Measurements from ENCODE around the gene PCBP3. TPM values are rescaled to one million over a fixed set of nuclear protein-coding genes. Genes with fewer than 3 reads are reported as not detected.

The PCBP3 gene
- polyA plus RNA-seq, 1 donor from 2014 or later, result 1.7 TPM

DNA sequence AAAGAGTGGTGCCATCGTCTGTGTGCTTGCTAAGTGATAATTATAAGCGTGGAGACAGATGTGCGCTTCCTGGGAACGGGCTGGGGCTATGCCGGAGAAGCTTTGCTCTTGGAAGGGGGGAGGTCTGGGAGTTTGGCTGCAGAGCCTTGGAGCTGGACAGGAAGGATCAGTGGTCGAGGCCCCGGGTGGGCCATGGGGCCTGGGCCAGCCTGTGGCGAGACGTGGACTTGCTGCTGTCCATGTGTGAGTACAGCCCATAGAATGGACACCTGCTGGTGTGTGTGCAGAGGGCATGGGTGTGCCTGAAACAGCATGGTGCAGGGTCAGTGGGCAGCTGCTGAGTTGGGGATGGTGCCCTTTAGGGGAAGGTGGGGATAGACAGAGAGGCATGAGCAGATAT lies 121.3 kb downstream of the PCBP3 start:
- TF ChIP-seq SMC3 (conservative IDR thresholded peaks at IDR 0.05; ENCODE audit: poor library complexity) (no peak), REST (IDR thresholded peaks at IDR 0.05; ENCODE audit: borderline replicate concordance) (no peak), EZH2 (IDR thresholded peaks at IDR 0.05; ENCODE audit: borderline replicate concordance, insufficient read depth, low read length, poor library complexity, severe bottlenecking) (no peak), POLR2AphosphoS5 (IDR thresholded peaks at IDR 0.05) (no peak), CTCF (IDR thresholded peaks at IDR 0.05; ENCODE audit: poor library complexity, severe bottlenecking) (no peak), RAD21 (conservative IDR thresholded peaks at IDR 0.05) (no peak), EP300 (conservative IDR thresholded peaks at IDR 0.05; ENCODE audit: poor library complexity, severe bottlenecking) (no peak), TAF1 (IDR thresholded peaks at IDR 0.05; ENCODE audit: low read depth) (no peak), MXI1 (conservative IDR thresholded peaks at IDR 0.05; ENCODE audit: poor library complexity, severe bottlenecking) (no peak)
- no peak overlapping the region for H3K4me3 ChIP-seq (ENCODE audit: low read length)
- no peak overlapping the region for H3K9ac ChIP-seq (ENCODE audit: low read length)
- H3K9me2 ChIP-seq (ENCODE audit: insufficient read depth, low read length), result no peaks in the 10 kb centered on the region
- no peak overlapping the region for H3K27ac ChIP-seq (ENCODE audit: low read length)
- H3K79me2 ChIP-seq (replicated peaks; ENCODE audit: insufficient read depth, low read length), result no peaks in the 10 kb centered on the region
- H3K36me3 ChIP-seq (ENCODE audit: insufficient read depth, low read length), result no peaks in the 10 kb centered on the region
- no peaks in the 10 kb centered on the region for H3F3A ChIP-seq (ENCODE audit: insufficient read depth, low read length, poor library complexity, severe bottlenecking)
- no peak overlapping the region for H2AFZ ChIP-seq (ENCODE audit: low read depth, low read length)
- no peaks in the 10 kb centered on the region for H3K27me3 ChIP-seq (ENCODE audit: insufficient read depth, low read depth, low read length)
- H3K4me2 ChIP-seq (ENCODE audit: low read length), result no peak overlapping the region
- no peaks in the 10 kb centered on the region for H4K20me1 ChIP-seq (ENCODE audit: insufficient read depth)
- no peaks in the 10 kb centered on the region for H3K9me3 ChIP-seq (ENCODE audit: low read length)

DNA sequence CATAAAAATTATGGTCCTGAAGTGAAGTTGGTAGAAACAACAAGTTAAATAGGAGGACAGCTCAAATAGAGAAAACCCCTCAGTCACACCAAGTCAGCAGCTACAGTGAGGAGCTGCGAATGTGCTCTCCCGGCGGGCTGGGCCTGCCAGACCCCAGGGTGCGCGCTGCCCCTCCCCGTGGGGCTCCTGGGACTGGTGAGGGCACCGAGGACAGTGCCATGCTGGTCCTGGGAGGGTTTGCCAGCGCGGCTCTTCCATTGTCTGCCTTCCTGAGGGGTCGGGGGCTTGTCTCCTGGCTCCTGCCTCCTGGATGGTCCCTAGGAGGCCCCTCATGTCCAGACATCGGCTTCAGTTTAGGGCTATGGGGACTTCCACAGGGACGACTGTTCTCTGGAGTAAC lies 121.8 kb downstream of the PCBP3 start:
- Histone ChIP-seq H3K27me3 (ENCODE audit: insufficient read depth, low read depth, low read length) (no peaks in the 10 kb centered on the region), H3K9me3 (ENCODE audit: low read length) (no peaks in the 10 kb centered on the region), H3K36me3 (ENCODE audit: insufficient read depth, low read length) (no peaks in the 10 kb centered on the region), H3K27ac (ENCODE audit: low read length) (no peak overlapping the region), H3K9ac (ENCODE audit: low read length) (no peak overlapping the region), H3K79me2 (replicated peaks; ENCODE audit: insufficient read depth, low read length) (no peaks in the 10 kb centered on the region), H3F3A (ENCODE audit: insufficient read depth, low read length, poor library complexity, severe bottlenecking) (no peaks in the 10 kb centered on the region), H2AFZ (ENCODE audit: low read depth, low read length) (no peak overlapping the region), H4K20me1 (ENCODE audit: insufficient read depth) (no peaks in the 10 kb centered on the region), H3K4me3 (ENCODE audit: low read length) (no peak overlapping the region), H3K4me2 (ENCODE audit: low read length) (no peak overlapping the region), H3K9me2 (ENCODE audit: insufficient read depth, low read length) (no peaks in the 10 kb centered on the region)
- TF ChIP-seq POLR2AphosphoS5 (IDR thresholded peaks at IDR 0.05), result no peak
- TF ChIP-seq CTCF (IDR thresholded peaks at IDR 0.05; ENCODE audit: poor library complexity, severe bottlenecking), result no peak
- no peak for TF ChIP-seq EP300 (conservative IDR thresholded peaks at IDR 0.05; ENCODE audit: poor library complexity, severe bottlenecking)
- no peak for TF ChIP-seq MXI1 (conservative IDR thresholded peaks at IDR 0.05; ENCODE audit: poor library complexity, severe bottlenecking)
- TF ChIP-seq RAD21 (conservative IDR thresholded peaks at IDR 0.05), result no peak
- TF ChIP-seq SMC3 (conservative IDR thresholded peaks at IDR 0.05; ENCODE audit: poor library complexity), result no peak
- TF ChIP-seq EZH2 (IDR thresholded peaks at IDR 0.05; ENCODE audit: borderline replicate concordance, insufficient read depth, low read length, poor library complexity, severe bottlenecking), result no peak
- no peak for TF ChIP-seq REST (IDR thresholded peaks at IDR 0.05; ENCODE audit: borderline replicate concordance)
- TF ChIP-seq TAF1 (IDR thresholded peaks at IDR 0.05; ENCODE audit: low read depth), result no peak

Measured in neural cell (in vitro differentiated cells).